Measurements from ENCODE around the gene CENPF.

DNA sequence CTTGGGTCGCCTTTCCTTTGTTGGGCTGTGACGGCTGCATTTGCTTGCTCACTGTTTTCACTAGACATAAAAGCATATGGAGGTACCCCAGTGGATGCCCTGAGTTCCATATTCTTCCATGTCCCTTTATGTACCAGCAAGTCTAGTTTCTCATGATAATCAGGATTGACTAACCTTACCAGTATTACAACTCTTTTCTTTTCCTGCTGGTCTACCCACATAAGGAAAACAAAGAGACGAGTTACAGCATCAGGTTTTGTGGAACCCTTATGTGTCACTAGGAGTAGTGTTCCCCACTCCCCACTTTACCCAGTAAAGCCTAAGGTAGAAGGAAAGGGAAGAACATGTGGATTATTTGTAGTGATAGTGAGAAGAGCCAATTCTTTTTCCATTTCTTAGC is 16.4 kb upstream of the CENPF start:
- TF ChIP-seq, protein P1, sequence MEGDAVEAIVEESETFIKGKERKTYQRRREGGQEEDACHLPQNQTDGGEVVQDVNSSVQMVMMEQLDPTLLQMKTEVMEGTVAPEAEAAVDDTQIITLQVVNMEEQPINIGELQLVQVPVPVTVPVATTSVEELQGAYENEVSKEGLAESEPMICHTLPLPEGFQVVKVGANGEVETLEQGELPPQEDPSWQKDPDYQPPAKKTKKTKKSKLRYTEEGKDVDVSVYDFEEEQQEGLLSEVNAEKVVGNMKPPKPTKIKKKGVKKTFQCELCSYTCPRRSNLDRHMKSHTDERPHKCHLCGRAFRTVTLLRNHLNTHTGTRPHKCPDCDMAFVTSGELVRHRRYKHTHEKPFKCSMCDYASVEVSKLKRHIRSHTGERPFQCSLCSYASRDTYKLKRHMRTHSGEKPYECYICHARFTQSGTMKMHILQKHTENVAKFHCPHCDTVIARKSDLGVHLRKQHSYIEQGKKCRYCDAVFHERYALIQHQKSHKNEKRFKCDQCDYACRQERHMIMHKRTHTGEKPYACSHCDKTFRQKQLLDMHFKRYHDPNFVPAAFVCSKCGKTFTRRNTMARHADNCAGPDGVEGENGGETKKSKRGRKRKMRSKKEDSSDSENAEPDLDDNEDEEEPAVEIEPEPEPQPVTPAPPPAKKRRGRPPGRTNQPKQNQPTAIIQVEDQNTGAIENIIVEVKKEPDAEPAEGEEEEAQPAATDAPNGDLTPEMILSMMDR (conservative IDR thresholded peaks at IDR 0.05; ENCODE audit: low read depth in 2 of 2), result no peak
- no peak for TF ChIP-seq POLR2AphosphoS5 (IDR thresholded peaks at IDR 0.05; ENCODE audit: low read depth)
- TF ChIP-seq, protein P2, sequence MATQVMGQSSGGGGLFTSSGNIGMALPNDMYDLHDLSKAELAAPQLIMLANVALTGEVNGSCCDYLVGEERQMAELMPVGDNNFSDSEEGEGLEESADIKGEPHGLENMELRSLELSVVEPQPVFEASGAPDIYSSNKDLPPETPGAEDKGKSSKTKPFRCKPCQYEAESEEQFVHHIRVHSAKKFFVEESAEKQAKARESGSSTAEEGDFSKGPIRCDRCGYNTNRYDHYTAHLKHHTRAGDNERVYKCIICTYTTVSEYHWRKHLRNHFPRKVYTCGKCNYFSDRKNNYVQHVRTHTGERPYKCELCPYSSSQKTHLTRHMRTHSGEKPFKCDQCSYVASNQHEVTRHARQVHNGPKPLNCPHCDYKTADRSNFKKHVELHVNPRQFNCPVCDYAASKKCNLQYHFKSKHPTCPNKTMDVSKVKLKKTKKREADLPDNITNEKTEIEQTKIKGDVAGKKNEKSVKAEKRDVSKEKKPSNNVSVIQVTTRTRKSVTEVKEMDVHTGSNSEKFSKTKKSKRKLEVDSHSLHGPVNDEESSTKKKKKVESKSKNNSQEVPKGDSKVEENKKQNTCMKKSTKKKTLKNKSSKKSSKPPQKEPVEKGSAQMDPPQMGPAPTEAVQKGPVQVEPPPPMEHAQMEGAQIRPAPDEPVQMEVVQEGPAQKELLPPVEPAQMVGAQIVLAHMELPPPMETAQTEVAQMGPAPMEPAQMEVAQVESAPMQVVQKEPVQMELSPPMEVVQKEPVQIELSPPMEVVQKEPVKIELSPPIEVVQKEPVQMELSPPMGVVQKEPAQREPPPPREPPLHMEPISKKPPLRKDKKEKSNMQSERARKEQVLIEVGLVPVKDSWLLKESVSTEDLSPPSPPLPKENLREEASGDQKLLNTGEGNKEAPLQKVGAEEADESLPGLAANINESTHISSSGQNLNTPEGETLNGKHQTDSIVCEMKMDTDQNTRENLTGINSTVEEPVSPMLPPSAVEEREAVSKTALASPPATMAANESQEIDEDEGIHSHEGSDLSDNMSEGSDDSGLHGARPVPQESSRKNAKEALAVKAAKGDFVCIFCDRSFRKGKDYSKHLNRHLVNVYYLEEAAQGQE (IDR thresholded peaks at IDR 0.05; ENCODE audit: unreplicated experiment), result no peak

Measured in GM23338 (cell line).